ENCODE results near the gene NEDD4.

The NEDD4 gene

GRCh38 chr15:55907797-55908196, 85.6 kb downstream of the NEDD4 start:
- Histone ChIP-seq H3K27me3 (ENCODE audit: insufficient read depth, low read depth, severe bottlenecking) (no peaks in the 10 kb centered on the region), H3K4me3 (ENCODE audit: low read depth, low read length) (no peak overlapping the region), H3K36me3 (no peaks in the 10 kb centered on the region), H3K27ac (no peak overlapping the region), H3K9me3 (ENCODE audit: severe bottlenecking) (no peaks in the 10 kb centered on the region)
- no peak for TF ChIP-seq CTCF (IDR thresholded peaks at IDR 0.05; ENCODE audit: low read depth, low read length)
- DNase-seq, result no peak

- no peak overlapping the region for H3K4me3 ChIP-seq (ENCODE audit: low read depth, low read length)
- H3K27me3 ChIP-seq (ENCODE audit: insufficient read depth, low read depth, severe bottlenecking), result no peaks in the 10 kb centered on the region
- no peaks in the 10 kb centered on the region for H3K9me3 ChIP-seq (ENCODE audit: severe bottlenecking)
- TF ChIP-seq CTCF (IDR thresholded peaks at IDR 0.05; ENCODE audit: low read depth, low read length), result no peak
- DNase-seq, result no peak
- no peaks in the 10 kb centered on the region for H3K36me3 ChIP-seq
- no peak overlapping the region for H3K27ac ChIP-seq
Observed at GRCh38 chr15:55902981-55903380, 90.4 kb downstream of the NEDD4 start.

GRCh38 chr15:55900019-55900418, 93.4 kb downstream of the NEDD4 start:
- H3K27me3 ChIP-seq (ENCODE audit: insufficient read depth, low read depth, severe bottlenecking), result no peaks in the 10 kb centered on the region
- no peak overlapping the region for H3K27ac ChIP-seq
- no peaks in the 10 kb centered on the region for H3K9me3 ChIP-seq (ENCODE audit: severe bottlenecking)
- H3K36me3 ChIP-seq, result no peaks in the 10 kb centered on the region
- no peak for TF ChIP-seq CTCF (IDR thresholded peaks at IDR 0.05; ENCODE audit: low read depth, low read length)
- no peak overlapping the region for H3K4me3 ChIP-seq (ENCODE audit: low read depth, low read length)
- DNase-seq, result no peak

- Histone ChIP-seq H3K27ac (no peak overlapping the region), H3K27me3 (ENCODE audit: insufficient read depth, low read depth, severe bottlenecking) (no peaks in the 10 kb centered on the region), H3K4me3 (ENCODE audit: low read depth, low read length) (no peak overlapping the region), H3K36me3 (no peaks in the 10 kb centered on the region), H3K9me3 (ENCODE audit: severe bottlenecking) (no peaks in the 10 kb centered on the region)
- TF ChIP-seq CTCF (IDR thresholded peaks at IDR 0.05; ENCODE audit: low read depth, low read length), result no peak
- no peak for DNase-seq
Observed at GRCh38 chr15:55899537-55899936, 93.9 kb downstream of the NEDD4 start.

- no peaks in the 10 kb centered on the region for H3K9me3 ChIP-seq (ENCODE audit: severe bottlenecking)
- DNase-seq, result peak; percentile 60
- peak; percentile 86 for TF ChIP-seq CTCF (IDR thresholded peaks at IDR 0.05; ENCODE audit: low read depth, low read length)
- H3K36me3 ChIP-seq, result no peaks in the 10 kb centered on the region
- H3K4me3 ChIP-seq (ENCODE audit: low read depth, low read length), result no peak overlapping the region
- no peak overlapping the region for H3K27ac ChIP-seq
- no peaks in the 10 kb centered on the region for H3K27me3 ChIP-seq (ENCODE audit: insufficient read depth, low read depth, severe bottlenecking)
Observed at GRCh38 chr15:55897560-55898336, 95.7 kb downstream of the NEDD4 start.

Measured in WERI-Rb-1 (cell line).